Suprapubic skin (tissue), 4 donors: ENCODE data around the gene FLT4.
A peak's percentile ranks its signal among the peaks of the same experiment; 100 is the strongest.

Experiments
- CTCF ChIP-seq, 2 donors: fragments of 200-600 bp in 1 of 2; fragments of 450-650 bp in 1 of 2; sonication (generic) in 1 of 2; IDR thresholded peaks; one replicate each; pipeline ENCODE4 v1.5.1; 2016 to 2019; ENCODE audit warnings: antibody characterized with exemption in 2 of 2, mild to moderate bottlenecking in 1 of 2, moderate library complexity in 1 of 2
- POLR2A ChIP-seq, 2 donors: fragments of 450-650 bp; IDR thresholded peaks; one replicate each; pipeline ENCODE4 v1.6.1; 2017; ENCODE audit warnings: antibody characterized with exemption in 2 of 2, mild to moderate bottlenecking in 2 of 2, moderate library complexity in 2 of 2
- POLR2AphosphoS5 ChIP-seq, 3 donors: sonication (generic); formaldehyde crosslinking; IDR thresholded peaks; one replicate each; pipeline ENCODE4 v1.6.1; 2017; ENCODE audit warnings: antibody characterized with exemption in 3 of 3

GRCh38 chr5:180605554-180606214, 43.7 kb downstream of the FLT4 start:
- TF ChIP-seq CTCF (IDR thresholded peaks at IDR 0.05) (peak; percentile 3 to 69), POLR2A (IDR thresholded peaks at IDR 0.05) (no peak), POLR2AphosphoS5 (IDR thresholded peaks at IDR 0.05) (no peak)
